ENCODE measurements around the gene DNAJB13.
"Not testable (repeated sequence)": the region's sequence is repeated elsewhere in the genome, so short reads cannot be mapped to it uniquely, and the experiment has no call there.

Gene DNAJB13

DNA sequence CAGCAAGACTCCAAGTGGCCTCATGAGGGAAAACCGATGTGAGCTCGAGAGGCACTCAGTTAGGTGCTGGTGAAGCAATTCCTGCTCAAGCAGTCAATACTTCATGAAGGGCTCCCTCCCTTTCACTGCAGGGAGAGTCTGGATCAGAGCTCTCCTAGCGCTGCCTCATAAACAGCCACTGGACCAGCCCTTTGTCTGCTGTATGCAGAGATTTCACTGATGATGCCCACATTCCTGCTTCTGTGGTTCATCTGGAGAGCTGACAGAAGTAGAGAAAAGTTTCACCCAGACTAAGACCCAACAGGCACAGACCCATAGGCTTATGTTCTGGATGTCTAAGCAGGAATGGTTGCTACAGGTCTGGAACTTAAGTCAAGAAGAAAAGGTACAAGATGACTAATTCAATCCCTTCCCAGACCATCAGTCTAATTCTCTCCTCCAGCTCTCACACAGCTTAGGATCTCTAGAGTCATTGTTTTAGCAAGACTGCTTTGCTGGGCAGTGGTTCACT is 27.8 kb downstream of the DNAJB13 start:
- no peak for DNase-seq

- no peak for DNase-seq
Measured at GRCh38 chr11:73980001-73980961, 29.5 kb downstream of the DNAJB13 start.

- DNase-seq = no peak
Measured at GRCh38 chr11:73981051-73981805, 30.4 kb downstream of the DNAJB13 start.

DNA sequence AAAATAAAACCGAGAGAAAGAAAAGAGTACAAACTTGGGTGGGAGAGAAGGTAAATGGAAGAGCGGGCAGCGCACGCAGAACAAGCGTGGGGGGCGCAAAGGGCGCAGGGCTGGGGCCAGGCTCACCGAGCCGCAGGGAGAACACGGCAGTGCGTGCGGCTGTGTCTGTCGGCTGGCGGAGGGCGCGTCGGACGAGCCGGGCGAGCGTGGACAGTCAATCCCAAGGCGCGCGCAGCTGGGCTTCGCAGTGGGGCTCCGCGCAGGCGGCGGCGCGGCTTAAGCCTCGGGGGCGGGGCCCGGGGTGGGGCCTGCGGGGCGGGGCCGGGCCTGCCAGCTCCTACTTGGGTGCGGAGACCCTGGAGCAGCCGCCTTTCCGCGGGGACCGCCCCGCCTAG is 31.8 kb downstream of the DNAJB13 start, which contains the start of gene UCP2:
UCP2 (minus strand) TSS at position 249 of the 395 bp plus-strand sequence. CDS start 4,465 bp downstream, outside the sequence.
- DNase-seq = no peak

DNA sequence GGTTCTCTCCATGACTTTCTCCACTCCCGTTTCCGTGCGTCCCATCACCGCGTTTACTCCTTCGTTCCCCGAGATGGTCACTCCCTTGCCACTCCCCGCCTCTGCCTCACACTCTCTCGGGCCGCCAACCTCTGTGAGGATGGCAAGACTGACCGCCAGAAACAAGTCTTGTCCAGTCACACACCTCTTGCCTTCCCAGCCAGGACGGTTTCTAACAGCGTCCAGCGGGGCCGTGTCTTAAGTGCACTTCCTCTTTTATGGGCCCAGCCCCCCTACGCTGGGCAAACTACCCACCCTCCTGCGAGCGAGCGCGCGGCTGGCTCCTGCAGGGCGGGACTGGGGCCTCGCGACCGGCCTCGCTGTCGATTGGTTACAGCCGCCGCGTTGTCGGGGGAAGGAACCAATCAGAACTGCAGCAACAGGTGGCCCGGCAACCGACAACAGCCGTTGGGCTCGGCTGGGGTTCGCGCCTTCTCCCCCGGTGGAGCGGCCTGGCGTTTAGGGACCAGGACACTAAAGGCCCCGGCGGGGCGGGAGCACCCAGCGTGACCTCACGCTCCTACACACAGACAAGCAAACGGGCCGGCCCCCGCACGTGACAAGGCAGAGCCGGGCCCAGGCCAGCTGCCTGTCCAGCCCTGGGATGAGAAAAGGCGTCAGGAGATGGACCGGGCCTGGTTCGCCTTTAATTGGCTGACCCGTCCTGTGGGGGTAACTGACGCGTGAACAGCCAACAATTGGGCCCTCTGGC is 32.3 kb downstream of the DNAJB13 start:
- DNase-seq = no peak

GRCh38 chr11:73983741-73984538 is 33.1 kb downstream of the DNAJB13 start:
- no peak for DNase-seq

GRCh38 chr11:73985661-73986060 is 34.8 kb downstream of the DNAJB13 start:
- not testable (repeated sequence) for DNase-seq

DNA sequence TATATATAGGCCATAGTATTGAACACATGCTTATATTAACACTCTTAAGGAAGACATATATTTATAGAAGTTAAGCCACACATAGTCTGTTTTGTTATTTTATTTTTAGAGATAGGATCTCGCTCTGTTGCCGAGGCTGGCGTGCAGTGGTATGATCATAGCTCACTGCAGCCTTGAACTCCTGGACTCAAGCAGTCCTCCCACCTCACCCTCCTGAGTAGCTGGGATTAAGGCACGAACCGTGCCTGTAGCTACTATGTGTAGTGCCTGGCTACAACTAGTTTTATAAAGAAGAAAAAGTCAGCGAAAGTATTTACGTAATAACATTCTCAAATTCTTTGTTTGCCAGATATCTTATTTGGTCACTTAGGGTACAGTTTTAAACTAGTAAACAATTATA is 37.4 kb downstream of the DNAJB13 start:
- no peak for DNase-seq

DNA sequence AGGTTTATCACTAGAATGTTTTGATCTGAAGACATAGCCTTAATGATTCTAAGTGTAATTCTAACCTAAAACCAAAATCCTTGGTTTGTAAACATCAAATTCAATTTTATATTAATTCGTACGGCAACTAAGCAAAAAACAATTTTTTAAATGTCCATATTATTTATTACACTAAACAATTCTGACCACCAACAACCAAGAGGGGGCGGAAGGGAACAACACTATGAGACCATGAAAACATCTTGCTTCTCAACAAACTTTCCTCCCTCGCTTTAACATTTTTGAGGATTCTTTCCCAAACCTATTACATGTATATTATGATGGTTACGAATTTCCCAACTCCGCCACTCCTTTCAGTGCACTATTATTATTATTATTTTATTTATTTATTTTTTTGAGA is 38.3 kb downstream of the DNAJB13 start:
- no peak for DNase-seq

DNA sequence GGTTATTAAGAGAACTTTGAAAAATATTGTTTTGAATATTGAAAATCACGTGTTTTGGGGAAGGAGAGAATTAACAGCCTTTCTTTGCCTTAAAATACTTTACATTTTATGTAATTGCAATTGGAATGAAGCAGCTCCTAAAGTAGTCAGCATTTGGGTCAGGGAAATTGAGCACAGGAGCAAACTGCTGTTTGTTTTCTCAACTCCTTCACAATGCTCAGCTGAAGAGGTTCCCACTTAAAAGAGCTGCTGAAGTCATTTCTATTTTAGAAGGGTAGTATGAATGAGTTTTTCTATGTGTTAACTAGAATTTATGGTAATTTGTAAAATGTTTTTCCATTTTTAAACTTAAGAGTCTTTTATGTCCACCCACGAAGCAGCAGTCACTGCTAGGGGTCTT is 39.9 kb downstream of the DNAJB13 start:
- DNase-seq = no peak

DNA sequence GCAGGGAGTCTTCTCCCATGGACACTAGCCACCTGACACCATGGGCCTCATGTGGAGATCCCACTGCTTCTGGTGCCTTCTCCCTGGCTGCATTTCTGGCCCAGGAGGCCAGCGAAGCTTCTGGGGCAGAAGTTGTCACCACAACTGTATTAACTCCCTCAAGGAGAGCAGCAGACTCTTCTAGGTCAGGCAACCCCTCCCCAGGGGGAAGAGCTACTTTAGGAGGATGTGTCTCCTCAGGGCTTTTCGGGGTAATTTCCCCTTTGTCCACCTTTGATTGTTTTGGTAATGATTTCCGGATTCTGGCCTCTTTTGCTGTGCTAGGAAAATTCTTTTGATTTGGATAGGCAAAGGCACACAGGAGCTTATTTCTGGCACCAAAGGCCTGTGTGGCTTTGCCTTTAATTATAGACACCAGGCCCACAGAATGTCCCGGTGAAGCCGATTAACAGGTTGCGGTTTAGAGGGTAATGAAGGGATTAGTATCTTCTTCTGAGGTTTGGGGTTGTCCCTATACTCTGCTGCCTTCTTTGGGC is 40.7 kb downstream of the DNAJB13 start:
- no peak for DNase-seq

DNA sequence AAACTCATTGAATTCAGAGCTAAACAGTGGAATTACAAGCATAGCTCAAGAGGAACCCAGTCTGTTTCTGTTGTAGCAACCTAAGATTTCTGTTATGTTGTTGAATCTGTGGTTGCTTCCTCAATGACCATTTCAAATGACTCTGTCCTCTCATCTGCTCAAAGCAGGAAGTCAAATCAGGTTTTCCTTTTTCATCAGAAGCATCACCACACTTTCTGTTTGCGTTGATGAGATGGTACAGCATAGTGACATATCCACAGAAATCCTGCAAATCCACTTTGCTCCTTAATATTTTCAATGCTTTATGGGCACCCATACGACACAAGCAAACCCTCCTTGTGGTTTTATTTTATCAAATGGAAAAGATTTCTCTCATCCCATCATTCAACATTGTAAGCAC is 44.4 kb downstream of the DNAJB13 start:
- DNase-seq = no peak

DNA sequence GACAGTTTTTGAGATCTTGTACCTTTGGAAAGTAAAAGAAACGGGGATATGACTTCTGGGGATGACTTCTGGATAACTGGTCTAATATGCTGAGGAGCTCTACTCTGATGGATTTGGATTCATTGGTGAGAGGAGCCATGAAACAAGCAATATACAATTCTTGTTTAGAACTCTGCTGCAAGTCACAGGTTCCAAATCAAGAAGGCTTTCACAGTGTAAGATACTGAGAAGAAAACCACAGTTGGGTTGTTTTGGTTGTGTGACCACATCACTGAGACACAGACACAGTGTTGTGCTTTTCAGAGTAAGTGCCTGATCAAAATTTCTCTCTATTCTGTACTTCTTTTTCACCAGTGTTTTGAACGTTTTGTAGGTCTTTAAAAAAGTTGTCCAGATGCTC is 44.9 kb downstream of the DNAJB13 start:
- DNase-seq = no peak

DNA sequence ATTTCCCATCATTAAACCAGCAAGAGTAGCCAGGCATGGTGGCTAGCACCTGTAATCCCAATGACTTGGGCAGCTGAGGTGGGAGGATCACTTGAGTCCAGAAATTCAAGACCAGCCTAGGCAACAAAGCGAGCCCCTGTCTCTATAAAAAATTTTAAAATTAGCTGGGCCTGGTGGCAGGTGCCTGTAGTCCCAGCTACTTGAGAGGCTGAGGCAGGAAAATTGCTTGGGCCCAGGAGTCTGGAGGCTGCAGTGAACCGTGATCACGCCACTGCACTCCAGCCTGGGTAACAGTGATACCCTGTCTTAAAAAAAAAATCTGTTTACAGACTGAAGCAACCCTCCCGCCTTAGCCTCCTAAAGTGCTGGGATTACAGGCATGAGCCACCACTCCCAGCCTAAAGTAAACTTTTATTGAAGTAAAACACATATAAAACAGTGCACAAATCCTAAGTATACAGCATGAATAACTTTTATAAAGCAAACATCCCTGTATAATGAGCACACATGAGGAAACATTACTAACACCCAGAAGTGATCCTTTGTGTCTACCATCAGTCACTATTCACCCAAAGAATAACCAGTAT is 45.4 kb downstream of the DNAJB13 start:
- DNase-seq = no peak

DNA sequence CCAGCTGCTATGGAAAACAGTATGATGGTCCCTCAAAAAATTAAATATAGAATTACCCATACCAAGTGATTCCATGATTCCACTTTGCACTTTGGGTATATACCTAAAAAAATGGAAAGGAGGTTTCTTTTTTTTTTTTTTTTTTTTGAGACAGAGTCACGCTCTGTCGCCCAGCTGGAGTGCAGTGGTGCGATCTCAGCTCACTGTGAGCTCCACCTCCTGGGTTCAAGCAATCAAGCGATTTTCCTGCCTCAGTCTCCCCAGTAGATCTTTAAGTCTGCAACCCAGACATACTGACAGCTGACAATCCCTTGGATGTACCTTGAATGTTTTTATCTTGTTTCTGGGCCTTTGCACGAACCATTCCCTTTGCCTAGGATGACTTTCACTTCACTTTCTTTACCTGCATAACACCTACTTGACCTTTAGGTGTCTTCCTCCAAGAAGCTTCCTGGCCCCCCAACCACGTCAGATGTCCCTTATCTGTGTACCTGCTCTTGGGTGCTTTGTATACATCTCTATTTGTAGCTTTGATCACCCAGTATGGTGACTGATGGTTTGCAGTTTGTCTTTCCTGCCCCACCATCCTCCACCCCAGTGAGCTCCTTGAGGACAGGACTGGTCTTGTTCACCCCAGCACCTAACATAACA is 46.4 kb downstream of the DNAJB13 start:
- DNase-seq = no peak

GRCh38 chr11:73998846-73999575 is 48.2 kb downstream of the DNAJB13 start:
- DNase-seq = no peak

DNA sequence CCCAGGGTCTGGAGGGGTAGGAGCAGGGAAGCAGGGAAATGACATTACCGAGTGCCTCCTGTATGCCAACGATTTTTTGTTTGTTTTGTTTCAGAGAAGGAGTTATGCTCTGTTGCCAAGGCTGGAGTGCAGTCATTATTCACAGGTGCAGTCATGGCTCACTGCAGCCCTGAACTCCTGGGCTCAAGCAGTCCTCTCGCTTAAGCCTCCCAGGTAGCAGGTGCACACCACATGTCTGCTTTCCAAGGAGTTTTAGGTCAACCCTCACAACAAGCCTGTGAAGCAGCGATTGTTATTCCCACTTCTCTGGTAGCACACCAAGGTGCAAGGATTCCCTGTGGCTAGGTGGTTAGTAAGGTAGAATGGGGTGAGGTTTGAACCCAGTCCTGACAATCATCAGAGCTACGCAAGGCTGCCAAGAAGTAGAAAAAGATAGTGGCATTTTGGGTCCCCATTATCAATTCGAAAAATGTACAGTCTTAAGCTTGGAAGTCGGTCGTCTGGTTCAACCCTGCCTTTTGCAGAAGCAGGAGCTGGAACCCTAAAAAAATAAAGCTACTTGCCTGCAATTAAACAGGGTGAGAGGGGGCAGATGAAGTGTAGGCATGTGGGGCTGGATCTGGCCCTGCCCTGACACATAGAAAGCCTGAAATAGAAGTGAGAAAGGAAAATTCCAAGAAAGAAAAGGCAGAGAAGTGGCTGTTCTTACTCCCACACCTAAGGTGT is 48.9 kb downstream of the DNAJB13 start:
- DNase-seq = no peak

DNA sequence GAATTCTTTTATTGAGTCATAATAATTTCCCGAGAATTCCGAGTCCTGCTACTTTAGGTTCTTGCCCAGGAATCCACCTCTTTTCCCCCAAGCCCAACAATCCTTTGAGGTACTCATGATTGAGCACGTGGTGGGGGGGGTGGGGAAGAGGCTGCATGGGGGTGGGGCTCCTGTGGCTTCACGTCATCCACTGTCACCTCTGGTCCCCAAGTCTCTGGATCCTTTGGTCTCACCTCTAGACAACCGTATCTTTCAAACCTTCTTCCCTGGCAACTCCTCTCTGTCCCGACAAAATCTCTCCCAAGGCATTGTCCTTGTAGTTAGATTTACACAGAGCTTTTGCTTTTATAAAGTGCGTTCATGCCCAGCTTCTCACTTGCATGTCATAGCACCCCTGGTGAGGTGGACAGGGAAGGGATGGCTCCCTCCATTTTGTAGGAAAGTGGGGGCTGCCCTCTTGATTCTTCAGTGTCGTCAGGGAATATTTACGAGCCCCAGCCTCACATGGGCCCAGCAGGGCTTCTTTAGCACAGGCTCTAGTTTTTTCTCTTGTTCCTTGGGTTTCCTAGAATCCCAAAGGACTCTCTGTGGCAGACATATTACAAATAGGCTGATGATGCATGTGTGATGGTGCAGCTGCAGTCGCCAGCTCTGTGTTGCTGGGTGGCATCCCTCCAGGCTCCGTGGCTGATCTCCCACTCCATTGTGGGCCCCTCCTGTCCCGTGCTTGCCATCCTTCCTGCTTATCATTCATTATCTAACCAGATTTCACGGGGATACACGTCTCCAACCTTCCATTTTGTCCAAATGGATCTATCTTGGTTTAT is 49.7 kb downstream of the DNAJB13 start:
- no peak for DNase-seq
